RCC 7860 (cell line): ENCODE results near the gene CALHM1.
"Not testable (repeated sequence)": the region's sequence is repeated elsewhere in the genome, so short reads cannot be mapped to it uniquely, and the experiment has no call there.

Experiments used
- DNase-seq: peaks from one replicate; pipeline ENCODE4 v3.0.0-alpha.2; 2015; ENCODE audit warnings: low spot score
- FAIRE-seq: peaks from 2 replicates; lab custom pipeline; 2012; peaks lifted over from hg19 to GRCh38; lab: Jason Lieb, UNC

The CALHM1 gene, protein sequence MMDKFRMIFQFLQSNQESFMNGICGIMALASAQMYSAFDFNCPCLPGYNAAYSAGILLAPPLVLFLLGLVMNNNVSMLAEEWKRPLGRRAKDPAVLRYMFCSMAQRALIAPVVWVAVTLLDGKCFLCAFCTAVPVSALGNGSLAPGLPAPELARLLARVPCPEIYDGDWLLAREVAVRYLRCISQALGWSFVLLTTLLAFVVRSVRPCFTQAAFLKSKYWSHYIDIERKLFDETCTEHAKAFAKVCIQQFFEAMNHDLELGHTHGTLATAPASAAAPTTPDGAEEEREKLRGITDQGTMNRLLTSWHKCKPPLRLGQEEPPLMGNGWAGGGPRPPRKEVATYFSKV

DNA sequence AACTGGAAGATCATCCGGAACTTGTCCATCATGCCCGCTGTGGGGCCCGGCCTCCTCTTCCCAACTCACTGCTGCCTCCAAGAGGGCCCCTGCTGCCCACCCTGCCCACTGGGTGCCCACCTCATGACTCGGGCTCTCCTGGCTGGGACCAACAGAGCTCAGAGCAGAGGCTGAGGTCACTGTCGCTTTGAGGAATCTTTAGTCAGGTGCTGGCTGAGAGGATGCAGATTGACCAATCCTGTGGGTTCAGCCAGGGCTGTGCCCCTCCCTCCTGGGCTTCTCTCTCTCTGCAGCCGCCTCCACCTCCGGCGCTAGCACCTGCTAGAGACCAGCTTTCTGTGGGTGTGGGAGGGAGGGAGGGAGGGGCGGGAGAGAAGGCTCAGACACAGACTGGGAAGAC, at the start of gene CALHM1:
Gene CALHM1 (minus strand): TSS at position 181 of the 400 bp plus-strand sequence. CDS start 149 bp downstream, at position 32.
- FAIRE-seq (no peak), DNase-seq (no peak)

DNA sequence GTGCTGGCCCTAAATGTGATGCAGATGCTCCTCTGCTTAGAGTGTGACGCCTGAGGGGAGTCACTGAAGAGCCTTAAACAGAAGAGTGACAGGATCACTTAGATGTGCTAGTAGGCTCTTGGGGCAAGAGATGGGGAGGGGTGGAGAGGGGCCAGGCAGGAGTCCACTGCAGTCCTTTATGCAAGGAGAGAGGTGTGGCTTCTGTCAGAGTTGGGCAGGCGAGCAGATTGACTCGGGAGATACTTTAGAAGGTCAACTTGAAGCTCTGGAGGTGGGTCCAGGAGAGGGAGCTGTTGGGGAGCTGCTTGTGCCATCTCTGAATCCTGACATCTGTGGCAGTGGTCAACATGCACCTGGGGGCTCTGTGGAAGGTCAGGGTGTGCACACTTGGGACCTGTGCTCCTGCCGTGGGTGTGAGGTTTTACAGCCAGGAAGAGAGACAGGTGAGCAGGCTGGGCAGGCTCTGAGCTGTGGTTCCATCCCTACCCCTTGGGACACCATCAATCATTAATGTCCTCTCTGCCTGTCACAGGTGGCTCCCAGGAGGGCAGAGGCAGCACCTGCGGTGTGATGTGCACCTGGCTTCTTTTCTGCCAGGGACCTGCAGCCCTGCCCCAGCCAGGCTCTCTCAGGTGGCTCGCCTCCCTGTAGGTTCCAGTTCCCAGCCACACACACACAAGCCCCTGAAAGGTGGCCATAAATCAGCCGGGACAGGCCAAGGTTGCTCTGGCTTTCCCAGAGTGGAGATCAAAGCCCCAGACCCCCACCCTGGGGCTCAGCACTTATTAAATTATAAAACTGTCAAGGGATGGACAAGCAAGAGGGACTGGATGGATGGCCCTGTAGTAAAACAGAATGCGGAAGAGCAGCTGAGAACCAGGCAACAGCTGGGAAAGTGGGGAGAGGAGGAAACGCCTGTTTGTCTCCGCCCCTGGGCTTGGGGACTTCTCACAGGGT, 48.8 kb upstream of the CALHM1 start:
- DNase-seq (no peak), FAIRE-seq (no peak)

DNA sequence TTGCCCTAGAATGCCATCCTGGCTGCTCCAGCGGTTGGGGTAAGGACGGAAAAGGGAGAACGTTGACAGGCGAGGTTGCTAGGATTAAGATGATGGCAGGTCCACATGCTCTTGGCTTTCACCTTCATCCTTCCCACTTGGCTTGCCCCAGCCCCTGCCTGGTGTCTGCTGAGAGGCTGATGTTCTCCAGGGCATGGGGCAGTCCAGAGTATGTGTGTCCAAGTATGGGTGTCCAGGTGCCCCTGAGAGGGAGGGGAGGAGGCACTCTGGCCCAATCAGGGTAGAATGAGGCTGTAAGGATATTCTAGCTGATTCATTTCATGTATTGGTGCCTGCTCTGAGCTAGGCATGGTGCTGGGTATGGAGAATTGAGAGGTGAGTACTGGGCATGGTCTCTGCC, 47.4 kb upstream of the CALHM1 start:
- FAIRE-seq (no peak), DNase-seq (no peak)

- peak; percentile 99 for FAIRE-seq
- peak; percentile 99 for DNase-seq
Measured at GRCh38 chr10:103504181-103504783, 45.6 kb upstream of the CALHM1 start.

- DNase-seq = not testable (repeated sequence)
Measured at GRCh38 chr10:103503777-103504176, 45.1 kb upstream of the CALHM1 start.

GRCh38 chr10:103502849-103503660, 44.4 kb upstream of the CALHM1 start:
- DNase-seq (no peak), FAIRE-seq (no peak)

More at GRCh38 chr10:103503777-103504176, 45.1 kb upstream of the CALHM1 start:
- not testable (repeated sequence) for FAIRE-seq

GRCh38 chr10:103501186-103501585, 42.5 kb upstream of the CALHM1 start:
- FAIRE-seq = no peak
- no peak for DNase-seq

DNA sequence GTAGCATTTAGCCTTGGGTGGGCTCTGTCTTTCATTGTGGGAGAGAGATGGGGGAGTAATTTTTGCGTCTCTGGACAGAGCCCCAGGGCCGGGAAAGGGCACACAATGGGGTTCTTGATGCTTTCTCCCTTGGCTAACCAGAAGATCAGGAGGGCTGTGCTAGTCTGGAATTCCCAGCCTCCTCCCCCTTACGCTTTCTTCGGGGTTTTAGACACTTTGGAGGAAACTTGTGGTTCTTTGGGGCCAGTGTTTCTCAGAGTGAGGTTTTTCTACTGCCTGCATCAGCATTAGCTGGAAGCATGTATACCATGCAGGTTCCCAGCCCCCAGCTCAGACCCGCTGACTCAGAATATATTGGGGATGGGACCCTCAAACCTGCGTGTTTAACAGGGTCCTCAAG, 41.8 kb upstream of the CALHM1 start:
- DNase-seq (no peak), FAIRE-seq (no peak)

DNA sequence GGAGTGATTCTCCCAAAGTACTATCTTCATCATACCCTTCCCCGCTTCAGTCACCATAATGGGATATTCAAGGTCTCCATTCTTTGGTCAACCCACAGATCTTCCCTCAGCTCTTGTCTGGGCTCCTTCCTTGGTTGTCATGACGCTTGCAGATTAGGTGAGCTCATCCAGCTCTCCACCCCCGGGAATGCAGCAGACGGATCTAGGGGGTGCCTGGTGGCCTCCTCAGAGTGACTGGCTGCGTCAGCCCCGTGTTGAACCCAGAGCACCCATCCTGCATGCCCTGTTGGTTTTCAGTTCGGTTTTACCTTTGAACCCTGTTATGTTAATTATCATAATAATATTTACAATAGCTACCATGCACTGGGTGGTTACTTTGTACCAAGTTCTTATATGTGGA, 41.2 kb upstream of the CALHM1 start:
- FAIRE-seq (no peak), DNase-seq (no peak)

DNA sequence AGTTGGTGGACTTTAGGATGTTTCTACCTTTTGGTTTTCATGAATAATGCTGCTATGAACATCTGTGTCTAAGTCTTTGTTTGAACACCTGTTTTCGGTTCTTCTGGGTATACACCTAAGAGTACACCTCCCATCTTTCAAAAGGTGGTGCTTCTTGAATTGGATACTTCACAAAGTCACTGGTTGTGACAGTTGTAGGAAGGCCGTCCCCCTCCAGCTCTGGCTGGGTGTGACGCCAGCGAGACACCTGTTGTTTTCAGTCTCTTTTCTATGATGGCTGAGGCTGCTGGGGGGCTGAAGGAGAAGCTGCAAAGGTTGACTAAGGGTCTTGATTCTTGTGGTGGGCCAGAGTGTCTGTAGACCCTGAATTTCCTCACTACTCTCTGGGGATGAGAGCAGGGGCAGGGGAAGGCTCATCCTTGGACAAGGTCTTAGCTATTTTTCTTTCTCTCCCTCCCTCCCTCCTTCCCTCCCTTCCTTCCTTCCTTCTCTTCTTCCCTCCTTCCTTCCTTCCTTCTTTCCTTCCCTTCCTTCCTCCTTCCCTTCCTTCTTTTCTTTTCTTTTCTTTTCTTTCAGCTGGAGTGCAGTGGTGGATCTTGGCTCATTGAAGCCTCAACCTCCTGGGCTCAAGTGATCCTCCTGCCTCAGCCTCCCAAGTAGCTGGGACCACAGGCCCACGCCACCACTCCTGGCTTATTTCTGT, 40.4 kb upstream of the CALHM1 start:
- FAIRE-seq (no peak), DNase-seq (no peak)

DNA sequence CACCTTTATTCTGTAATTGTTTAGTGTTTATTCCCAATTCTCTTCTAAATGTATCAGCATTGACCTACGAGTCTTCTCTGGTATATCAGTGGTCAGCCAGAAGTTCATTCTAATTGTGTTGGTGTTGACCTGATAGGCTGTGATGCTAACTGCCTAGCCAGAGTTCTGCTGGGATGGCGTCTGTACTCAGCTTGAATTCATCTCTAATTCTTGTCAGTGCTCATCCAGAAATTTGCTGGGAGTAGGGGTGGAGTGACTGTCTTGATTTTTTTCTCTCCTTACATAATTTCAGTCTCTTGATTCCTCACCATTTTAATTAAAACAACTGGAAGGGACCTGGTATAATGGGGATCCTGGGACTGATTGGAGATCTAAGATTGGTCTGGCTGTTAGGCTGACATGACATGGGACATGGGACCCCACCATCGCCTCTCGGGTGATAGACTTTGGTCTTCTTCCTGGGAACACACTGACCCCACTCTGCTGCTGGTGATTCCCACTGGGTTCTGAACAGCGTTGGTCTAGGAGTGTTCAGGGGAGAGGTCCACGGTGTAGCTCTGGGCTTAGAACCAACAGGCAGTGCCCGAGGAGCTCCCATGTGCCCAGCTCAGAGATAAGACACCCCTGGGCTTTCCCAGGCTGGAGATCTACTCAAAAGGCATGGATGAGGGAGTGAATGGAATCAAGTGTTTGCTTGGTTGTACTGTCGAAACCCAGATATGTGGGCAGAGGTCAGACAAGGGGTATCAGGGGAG, 38.6 kb upstream of the CALHM1 start:
- FAIRE-seq (no peak), DNase-seq (no peak)

DNA sequence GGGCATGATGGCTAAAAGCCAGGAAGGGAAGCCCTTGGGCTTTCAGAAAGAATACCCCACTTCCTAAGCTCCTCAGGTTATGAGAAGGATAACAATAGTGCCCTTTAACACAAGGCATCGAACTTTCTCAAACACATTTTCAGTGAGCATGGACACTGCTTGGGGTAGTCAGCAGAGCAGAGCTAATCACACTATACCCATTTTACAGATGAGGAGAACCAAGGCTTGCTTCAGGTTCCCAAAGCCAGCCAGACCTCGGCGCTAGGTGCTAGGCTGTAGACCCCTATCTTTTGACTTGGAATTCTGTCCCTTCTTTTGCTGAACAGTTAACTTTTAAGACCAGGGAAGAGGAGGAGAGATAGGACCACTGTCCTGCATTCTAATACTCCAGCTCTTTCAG, 36.6 kb upstream of the CALHM1 start:
- no peak for DNase-seq
- no peak for FAIRE-seq

GRCh38 chr10:103493916-103494877, 35.5 kb upstream of the CALHM1 start:
- DNase-seq = no peak
- FAIRE-seq = no peak

DNA sequence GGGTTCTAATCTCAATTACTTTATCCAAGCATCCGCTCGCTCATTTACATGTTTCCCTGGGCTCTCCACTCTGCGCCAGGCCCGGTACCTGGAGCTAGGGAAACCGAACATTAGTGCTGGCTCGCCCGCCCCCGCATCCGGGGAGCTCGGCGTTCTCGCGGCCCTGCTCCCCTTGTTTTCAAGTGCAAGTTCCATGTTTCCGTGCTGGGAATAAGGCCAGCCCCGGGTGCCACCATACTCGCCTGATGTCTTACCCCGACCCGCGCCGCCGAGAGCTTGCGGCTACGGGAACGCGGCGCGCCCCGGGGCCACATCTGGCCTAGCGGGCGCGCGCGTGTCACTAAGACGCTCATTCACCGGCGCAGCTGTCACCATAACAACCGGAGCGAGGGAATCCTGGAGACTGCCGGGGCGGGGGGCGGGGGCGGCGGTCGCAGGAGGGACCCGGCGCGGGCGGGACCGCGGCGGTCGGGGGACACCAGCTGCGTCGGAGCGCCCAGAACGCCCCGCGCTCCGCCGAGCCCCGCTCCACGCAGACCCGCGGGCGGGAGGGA, 34.7 kb upstream of the CALHM1 start, which contains the start of gene NEURL1:
Gene NEURL1 (plus strand): TSS at position 344 of the 554 bp plus-strand sequence. CDS start 683 bp downstream, outside the sequence.
- FAIRE-seq (no peak), DNase-seq (no peak)

DNA sequence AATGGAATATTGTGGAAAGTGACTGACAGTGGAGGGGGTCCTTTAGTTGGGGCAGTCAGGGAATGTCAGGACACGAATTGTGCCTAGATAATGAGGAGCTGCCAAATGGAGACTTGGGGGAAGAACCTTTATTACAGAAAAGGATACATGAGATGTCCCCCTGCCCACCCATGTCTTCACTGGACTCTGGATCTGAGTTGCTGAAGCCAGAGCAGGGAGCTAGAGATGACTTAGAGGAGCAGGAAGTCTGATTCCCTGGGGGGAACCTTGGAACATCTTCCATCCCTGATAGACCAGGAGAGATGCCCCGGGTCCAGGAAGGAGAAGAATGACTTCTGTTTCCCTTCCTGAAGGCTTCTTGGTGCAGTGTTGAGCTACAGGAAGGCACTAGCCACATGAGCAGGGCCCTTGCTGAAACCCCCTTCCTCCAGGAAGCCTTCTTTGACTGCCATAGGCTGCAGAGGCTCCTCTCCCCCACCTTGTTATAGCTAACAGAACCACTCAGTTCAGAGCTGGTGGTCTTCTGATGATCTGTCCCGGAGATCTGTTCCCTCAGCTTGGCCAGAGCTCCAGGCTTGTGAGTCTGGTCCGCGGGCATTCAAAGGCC, 34.1 kb upstream of the CALHM1 start:
- FAIRE-seq (no peak), DNase-seq (no peak)

DNA sequence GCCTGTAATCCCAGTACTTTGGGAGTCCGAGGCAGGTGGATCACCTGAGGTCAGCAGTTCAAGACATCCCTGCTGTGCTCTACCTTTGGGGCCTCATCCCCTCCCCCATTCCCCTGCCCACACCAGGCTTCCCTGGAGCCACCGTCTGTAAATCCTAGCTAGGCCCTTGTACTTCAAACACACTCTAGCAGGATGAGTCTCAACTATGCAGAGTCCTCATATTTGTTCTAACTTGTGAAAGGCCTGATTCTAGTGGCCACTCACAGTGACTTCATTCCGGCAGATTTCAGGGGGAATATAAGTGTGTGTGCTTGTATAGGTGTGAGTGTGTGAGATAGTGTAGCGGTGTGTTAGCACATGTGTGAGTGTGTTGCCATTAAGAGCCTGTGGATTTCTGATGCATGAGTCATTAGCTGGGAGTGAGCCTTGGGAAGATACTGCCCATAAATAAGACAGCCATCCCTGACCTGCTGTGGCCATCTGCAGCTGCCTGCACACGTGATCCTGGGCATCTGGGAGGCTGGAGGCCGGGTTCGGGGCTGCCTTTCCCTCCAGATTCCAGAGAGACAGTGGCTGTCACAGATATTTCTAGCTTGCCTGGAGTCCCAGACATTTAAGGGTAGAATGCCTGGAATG, 33.1 kb upstream of the CALHM1 start:
- DNase-seq (peak; percentile 89), FAIRE-seq (peak; percentile 84)

GRCh38 chr10:103490986-103491314, 32.2 kb upstream of the CALHM1 start:
- FAIRE-seq = no peak
- DNase-seq = no peak
